Esophagus squamous epithelium (tissue), 4 donors: ENCODE measurements around the gene DIABLO.

ENCODE experiments used
- CTCF ChIP-seq, 6 experiments: fragments of 450-650 bp in 4 of 6; fragments of 200-600 bp in 2 of 6; sonication (generic) in 2 of 6; IDR thresholded peaks; one replicate each; pipeline ENCODE4 v1.5.1; 2016 to 2019; ENCODE audit warnings: antibody characterized with exemption in 6 of 6, mild to moderate bottlenecking in 4 of 6, moderate library complexity in 4 of 6
- POLR2A ChIP-seq, 4 donors: fragments of 450-650 bp; IDR thresholded peaks; one replicate each; pipeline ENCODE4 v1.6.1; 2017; ENCODE audit warnings: antibody characterized with exemption in 4 of 4, mild to moderate bottlenecking in 4 of 4, moderate library complexity in 3 of 4

DNA sequence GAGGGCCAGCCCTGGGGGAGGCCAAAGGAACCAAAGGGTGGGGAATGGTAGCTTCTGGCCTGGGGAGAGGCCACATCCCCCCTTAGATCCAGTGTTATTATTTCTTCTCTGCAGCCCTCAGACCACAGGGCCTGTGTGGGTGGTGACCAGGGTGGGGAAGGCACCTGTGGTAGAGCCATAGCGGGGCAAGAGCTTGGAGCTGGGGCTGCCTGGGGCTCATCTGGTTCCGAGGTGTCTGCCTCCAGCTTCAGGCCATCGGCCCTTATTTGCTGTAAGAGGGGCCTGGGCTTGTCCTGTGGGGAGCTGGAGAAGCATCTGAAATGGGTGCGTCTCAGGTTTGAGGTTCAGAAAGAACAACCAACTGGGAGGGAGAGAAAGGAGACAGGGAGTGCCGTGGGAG, 24.5 kb downstream of the DIABLO start:
- no peak for TF ChIP-seq CTCF (IDR thresholded peaks at IDR 0.05)
- no peak for TF ChIP-seq POLR2A (IDR thresholded peaks at IDR 0.05)
